ENCODE results near the gene TMEFF2.

Gene TMEFF2

GRCh38 chr2:191931329-191931728, 263.4 kb downstream of the TMEFF2 start:
- TF ChIP-seq, protein P1, sequence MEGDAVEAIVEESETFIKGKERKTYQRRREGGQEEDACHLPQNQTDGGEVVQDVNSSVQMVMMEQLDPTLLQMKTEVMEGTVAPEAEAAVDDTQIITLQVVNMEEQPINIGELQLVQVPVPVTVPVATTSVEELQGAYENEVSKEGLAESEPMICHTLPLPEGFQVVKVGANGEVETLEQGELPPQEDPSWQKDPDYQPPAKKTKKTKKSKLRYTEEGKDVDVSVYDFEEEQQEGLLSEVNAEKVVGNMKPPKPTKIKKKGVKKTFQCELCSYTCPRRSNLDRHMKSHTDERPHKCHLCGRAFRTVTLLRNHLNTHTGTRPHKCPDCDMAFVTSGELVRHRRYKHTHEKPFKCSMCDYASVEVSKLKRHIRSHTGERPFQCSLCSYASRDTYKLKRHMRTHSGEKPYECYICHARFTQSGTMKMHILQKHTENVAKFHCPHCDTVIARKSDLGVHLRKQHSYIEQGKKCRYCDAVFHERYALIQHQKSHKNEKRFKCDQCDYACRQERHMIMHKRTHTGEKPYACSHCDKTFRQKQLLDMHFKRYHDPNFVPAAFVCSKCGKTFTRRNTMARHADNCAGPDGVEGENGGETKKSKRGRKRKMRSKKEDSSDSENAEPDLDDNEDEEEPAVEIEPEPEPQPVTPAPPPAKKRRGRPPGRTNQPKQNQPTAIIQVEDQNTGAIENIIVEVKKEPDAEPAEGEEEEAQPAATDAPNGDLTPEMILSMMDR (conservative IDR thresholded peaks at IDR 0.05; ENCODE audit: control insufficient read depth, insufficient read depth, low read depth, low read length), result no peak
- no peak for DNase-seq (ENCODE audit: low read depth)
- no peak overlapping the region for H3K4me3 ChIP-seq (ENCODE audit: control insufficient read depth, low read depth, low read length)

- TF ChIP-seq, protein P1 (conservative IDR thresholded peaks at IDR 0.05; ENCODE audit: control insufficient read depth, insufficient read depth, low read depth, low read length), result no peak
- no peak overlapping the region for H3K4me3 ChIP-seq (ENCODE audit: control insufficient read depth, low read depth, low read length)
- DNase-seq (ENCODE audit: low read depth), result no peak
These were observed 264.5 kb downstream of the TMEFF2 start for GRCh38 chr2:191930205-191930604.

DNA sequence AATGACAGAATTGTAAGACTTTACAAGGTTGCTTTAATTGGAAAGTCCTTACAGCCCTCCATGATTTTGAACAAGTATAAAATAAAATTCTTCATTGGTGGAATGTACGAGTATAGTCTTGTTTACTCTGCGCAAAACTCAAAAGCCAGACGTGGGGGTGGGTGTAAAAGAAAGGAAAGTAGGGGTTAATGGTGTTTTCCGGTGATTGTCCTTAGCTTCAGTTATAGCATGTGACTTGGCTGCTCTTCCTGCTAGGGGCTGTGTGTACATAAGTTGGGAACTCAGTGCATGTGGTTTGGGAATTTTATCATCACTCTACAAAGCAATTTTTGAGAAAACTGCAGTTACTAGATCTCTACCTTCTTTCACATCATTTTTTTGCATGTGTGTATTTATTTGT, 265.4 kb downstream of the TMEFF2 start:
- H3K4me3 ChIP-seq (ENCODE audit: control insufficient read depth, low read depth, low read length), result no peak overlapping the region
- no peak for DNase-seq (ENCODE audit: low read depth)
- TF ChIP-seq, protein P1 (conservative IDR thresholded peaks at IDR 0.05; ENCODE audit: control insufficient read depth, insufficient read depth, low read depth, low read length), result no peak

DNA sequence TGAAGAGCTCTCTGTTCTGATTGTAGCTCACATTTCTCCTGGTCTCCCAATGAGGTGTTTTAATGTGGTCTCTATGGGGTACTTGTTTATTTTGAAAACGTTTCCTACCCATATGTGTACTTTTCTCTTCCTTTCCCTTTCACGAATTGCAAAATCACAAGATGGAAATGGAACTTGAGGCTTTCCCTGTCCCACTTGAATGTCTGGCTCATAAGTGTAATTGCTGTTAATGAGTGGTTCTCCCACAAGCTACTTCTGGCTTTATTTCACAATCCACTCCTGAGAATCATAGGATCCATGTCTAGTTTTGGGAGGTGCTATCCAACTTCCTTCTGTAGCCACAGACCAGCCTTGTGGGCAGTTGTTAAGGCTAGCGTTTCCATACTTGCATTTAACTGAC, 266.7 kb downstream of the TMEFF2 start:
- TF ChIP-seq, protein P1 (conservative IDR thresholded peaks at IDR 0.05; ENCODE audit: control insufficient read depth, insufficient read depth, low read depth, low read length), result no peak
- DNase-seq (ENCODE audit: low read depth), result peak; percentile 65
- H3K4me3 ChIP-seq (ENCODE audit: control insufficient read depth, low read depth, low read length), result no peak overlapping the region

- no peak overlapping the region for H3K4me3 ChIP-seq (ENCODE audit: control insufficient read depth, low read depth, low read length)
- TF ChIP-seq, protein P1 (conservative IDR thresholded peaks at IDR 0.05; ENCODE audit: control insufficient read depth, insufficient read depth, low read depth, low read length), result no peak
- peak; percentile 91 for DNase-seq (ENCODE audit: low read depth)
These were observed 267.3 kb downstream of the TMEFF2 start for GRCh38 chr2:191927319-191927867.

DNA sequence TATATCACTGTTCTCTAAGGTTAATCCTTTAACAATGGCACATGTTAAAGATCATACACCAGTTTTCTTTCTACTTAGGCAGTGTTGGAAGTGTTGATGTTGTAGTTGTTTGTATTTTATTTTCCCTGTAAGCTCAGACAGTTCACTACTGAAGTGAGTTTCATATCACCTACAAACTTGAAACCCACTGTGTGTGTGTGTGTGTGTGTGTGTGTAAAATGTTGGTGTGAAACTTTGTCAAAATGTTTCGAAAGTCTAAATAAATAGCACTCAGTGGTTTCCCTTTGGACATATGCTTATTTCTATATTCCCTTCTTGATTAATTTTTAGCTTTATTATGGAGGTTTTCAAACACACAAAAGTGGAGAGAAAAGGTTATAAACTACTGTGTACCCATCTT, 268.1 kb downstream of the TMEFF2 start:
- TF ChIP-seq, protein P1 (conservative IDR thresholded peaks at IDR 0.05; ENCODE audit: control insufficient read depth, insufficient read depth, low read depth, low read length), result no peak
- no peak for DNase-seq (ENCODE audit: low read depth)
- H3K4me3 ChIP-seq (ENCODE audit: control insufficient read depth, low read depth, low read length), result no peak overlapping the region

- DNase-seq (ENCODE audit: low read depth), result no peak
- H3K4me3 ChIP-seq (ENCODE audit: control insufficient read depth, low read depth, low read length), result no peak overlapping the region
- TF ChIP-seq, protein P1 (conservative IDR thresholded peaks at IDR 0.05; ENCODE audit: control insufficient read depth, insufficient read depth, low read depth, low read length), result no peak
These were observed 271.1 kb downstream of the TMEFF2 start for GRCh38 chr2:191923652-191923997.
